PC-9 (cell line): ENCODE data around the gene FPGS. TPM values are rescaled to one million over a fixed set of nuclear protein-coding genes. Genes with fewer than 3 reads are reported as not detected.

Source experiments
- BruUV-seq: library from RNA; stranded (reverse); fragments of 400-500 nt; replicated peaks from 2 replicates; lab custom pipeline; 2021; lab: Mats Ljungman, UMichigan
- CTCF ChIA-PET: fragments of 300-600 bp; sonication (Branson Sonifier 250); formaldehyde crosslinking; loops from one replicate; lab custom pipeline; 2022; ENCODE audit warnings: antibody characterized with exemption; lab: Charles Lee
- POLR2A ChIA-PET: fragments of 300-600 bp; sonication (Branson Sonifier 250); formaldehyde crosslinking; loops from one replicate; lab custom pipeline; 2022; ENCODE audit warnings: antibody characterized with exemption; ENCODE audit not compliant: unreplicated experiment; lab: Charles Lee
- DNase-seq, 2 experiments: peaks; one replicate each; pipeline versions ENCODE4 v3.0.0 to v3.0.0-alpha.2; 2015 to 2022; ENCODE audit warnings: mixed read lengths in 1 of 2
- H2AFZ ChIP-seq: fragments of 200-600 bp; sonication (generic); 2 replicates; pipeline ENCODE4 v1.8.1; 2017; ENCODE audit warnings: antibody characterized with exemption
- H3F3A ChIP-seq: fragments of 200-600 bp; sonication (generic); 2 replicates; pipeline ENCODE4 v1.8.1; 2017; ENCODE audit warnings: antibody characterized with exemption, mild to moderate bottlenecking, low read depth; ENCODE audit not compliant: insufficient read depth
- H3K27ac ChIP-seq: fragments of 200-600 bp; sonication (generic); 2 replicates; pipeline ENCODE4 v1.6.1; 2016; ENCODE audit warnings: mixed run types
- H3K27me3 ChIP-seq: fragments of 200-600 bp; sonication (generic); 2 replicates; pipeline ENCODE4 v1.6.1; 2016; ENCODE audit warnings: low read depth, mixed run types; ENCODE audit not compliant: insufficient read depth
- H3K36me3 ChIP-seq: fragments of 200-600 bp; sonication (generic); 2 replicates; pipeline ENCODE4 v1.6.1; 2016; ENCODE audit warnings: low read depth, mixed run types
- H3K4me1 ChIP-seq: fragments of 200-600 bp; sonication (generic); replicated peaks from 2 replicates; pipeline ENCODE4 v1.6.1; 2016; ENCODE audit warnings: mixed run types; ENCODE audit not compliant: insufficient read depth
- H3K4me2 ChIP-seq: fragments of 200-600 bp; sonication (generic); 2 replicates; pipeline ENCODE4 v1.6.1; 2017; ENCODE audit warnings: mixed run types
- H3K4me3 ChIP-seq: fragments of 200-600 bp; sonication (generic); 2 replicates; pipeline ENCODE4 v1.6.1; 2016; ENCODE audit warnings: mixed run types
- H3K79me2 ChIP-seq: fragments of 200-600 bp; sonication (generic); 2 replicates; pipeline ENCODE4 v1.6.1; 2017; ENCODE audit warnings: low read depth, mixed run types
- H3K9me2 ChIP-seq: fragments of 200-600 bp; sonication (generic); 2 replicates; pipeline ENCODE4 v1.8.1; 2017; ENCODE audit warnings: mild to moderate bottlenecking; ENCODE audit not compliant: insufficient read depth
- H3K9me3 ChIP-seq: fragments of 200-600 bp; sonication (generic); 2 replicates; pipeline ENCODE4 v1.8.1; 2016; ENCODE audit warnings: low read depth; ENCODE audit not compliant: insufficient read depth
- H4K20me1 ChIP-seq: fragments of 200-600 bp; sonication (generic); 2 replicates; pipeline ENCODE4 v1.8.1; 2017; ENCODE audit not compliant: insufficient read depth
- EZH2 ChIP-seq: fragments of 200-600 bp; sonication (generic); IDR thresholded peaks from 2 replicates; pipeline ENCODE4 v1.8.0; 2017; ENCODE audit warnings: antibody characterized with exemption, low read depth
- intact Hi-C: fragments of 100-400 bp; cut with micrococcal nuclease; formaldehyde crosslinking; loops from one replicate; pipeline ENCODE4 v1.10.0; 2022; ENCODE audit not compliant: unreplicated experiment
- total RNA-seq: library from RNA; stranded (reverse); gene quantifications from 2 replicates; pipeline ENCODE4 v1.2.3, GENCODE V29; 2021
- TF ChIP-seq, protein P1 (sequence below): fragments of 200-600 bp; sonication (generic); conservative IDR thresholded peaks from 2 replicates; pipeline ENCODE4 v1.6.1; 2017; ENCODE audit warnings: mixed run types, antibody characterized with exemption, mild to moderate bottlenecking, moderate library complexity

The FPGS gene
- total RNA-seq, 1 experiment from 2014 or later, result 152 TPM

DNA sequence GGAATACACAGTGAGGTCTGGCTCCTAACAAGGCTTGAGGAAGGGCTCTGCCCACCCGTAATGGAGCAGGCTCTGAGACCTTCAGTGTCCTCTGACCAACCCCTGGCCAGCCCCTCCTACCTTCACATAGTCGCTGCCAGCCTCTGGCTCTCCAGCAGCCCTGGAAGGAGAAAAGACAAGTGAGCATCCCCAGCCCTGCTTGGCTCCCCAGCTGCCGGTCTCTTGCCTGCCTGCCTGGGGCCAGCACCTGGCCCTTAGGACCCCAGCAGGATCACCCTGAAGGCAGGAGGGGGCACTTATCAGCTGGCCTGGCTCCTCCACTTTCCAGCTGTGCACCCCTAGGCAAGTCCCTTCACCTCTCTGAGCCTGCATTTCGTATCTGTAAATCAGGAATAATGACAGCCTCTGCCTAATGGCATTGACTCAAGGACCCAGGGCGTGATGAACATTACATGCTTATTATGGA, 41.2 kb upstream of the FPGS start:
- no TSS peak for BruUV-seq
- ChIA-PET CTCF (interaction anchor here (0.6 kb wide), 1 partner anchor 10 kb away, joined by 3 read pairs; no protein-coding TSS in a partner anchor), POLR2A (no interaction called here)
- no peak for DNase-seq
- no peaks in the 10 kb centered on the region for H3K9me3 ChIP-seq
- H3K27me3 ChIP-seq, result peaks cover 40% of the 10 kb centered on the region
- intact Hi-C loops, result no loop called here
- no peaks in the 10 kb centered on the region for H3K36me3 ChIP-seq
- H3K4me3 ChIP-seq, result no peak overlapping the region
- no peak overlapping the region for H3K27ac ChIP-seq
- no peaks in the 10 kb centered on the region for H4K20me1 ChIP-seq
- no peaks in the 10 kb centered on the region for H3K4me1 ChIP-seq
- H3K79me2 ChIP-seq, result no peaks in the 10 kb centered on the region
- H3K4me2 ChIP-seq, result no peak overlapping the region
- H3F3A ChIP-seq, result no peaks in the 10 kb centered on the region
- H3K9me2 ChIP-seq, result no peaks in the 10 kb centered on the region
- TF ChIP-seq, protein P1, sequence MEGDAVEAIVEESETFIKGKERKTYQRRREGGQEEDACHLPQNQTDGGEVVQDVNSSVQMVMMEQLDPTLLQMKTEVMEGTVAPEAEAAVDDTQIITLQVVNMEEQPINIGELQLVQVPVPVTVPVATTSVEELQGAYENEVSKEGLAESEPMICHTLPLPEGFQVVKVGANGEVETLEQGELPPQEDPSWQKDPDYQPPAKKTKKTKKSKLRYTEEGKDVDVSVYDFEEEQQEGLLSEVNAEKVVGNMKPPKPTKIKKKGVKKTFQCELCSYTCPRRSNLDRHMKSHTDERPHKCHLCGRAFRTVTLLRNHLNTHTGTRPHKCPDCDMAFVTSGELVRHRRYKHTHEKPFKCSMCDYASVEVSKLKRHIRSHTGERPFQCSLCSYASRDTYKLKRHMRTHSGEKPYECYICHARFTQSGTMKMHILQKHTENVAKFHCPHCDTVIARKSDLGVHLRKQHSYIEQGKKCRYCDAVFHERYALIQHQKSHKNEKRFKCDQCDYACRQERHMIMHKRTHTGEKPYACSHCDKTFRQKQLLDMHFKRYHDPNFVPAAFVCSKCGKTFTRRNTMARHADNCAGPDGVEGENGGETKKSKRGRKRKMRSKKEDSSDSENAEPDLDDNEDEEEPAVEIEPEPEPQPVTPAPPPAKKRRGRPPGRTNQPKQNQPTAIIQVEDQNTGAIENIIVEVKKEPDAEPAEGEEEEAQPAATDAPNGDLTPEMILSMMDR, result no peak
- TF ChIP-seq EZH2, result no peak
- no peak overlapping the region for H2AFZ ChIP-seq

DNA sequence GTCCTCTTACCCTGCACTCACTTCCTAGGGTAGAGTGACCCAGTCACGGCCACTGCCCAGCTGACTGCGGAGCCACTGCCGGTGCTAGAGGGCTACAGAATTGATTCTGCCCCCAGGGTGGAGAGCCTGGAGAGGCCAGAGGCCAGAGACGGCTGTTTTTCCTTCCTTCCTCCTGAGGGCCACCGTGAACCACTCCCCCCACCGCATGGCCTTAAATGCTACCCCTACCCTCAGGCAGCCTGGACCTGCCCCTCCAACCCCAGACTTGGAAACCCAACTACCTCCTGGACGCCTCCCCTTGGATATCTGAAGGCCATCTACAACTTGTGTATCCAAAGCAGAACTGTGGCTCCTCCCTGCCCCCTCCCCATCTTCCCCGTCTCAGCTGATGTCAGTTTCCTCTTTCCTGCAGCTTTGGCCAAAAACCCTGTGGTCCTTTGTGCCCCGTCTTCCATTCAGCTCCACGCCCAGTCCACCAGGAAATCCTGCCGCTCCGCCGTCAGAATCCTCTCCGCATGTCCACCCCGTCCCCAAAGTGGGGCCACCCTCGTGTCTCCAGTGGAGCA, 40.5 kb upstream of the FPGS start:
- Histone ChIP-seq H2AFZ (no peak overlapping the region), H3K4me2 (no peak overlapping the region), H4K20me1 (no peaks in the 10 kb centered on the region), H3K27ac (no peak overlapping the region), H3F3A (no peaks in the 10 kb centered on the region), H3K79me2 (no peaks in the 10 kb centered on the region), H3K4me3 (no peak overlapping the region), H3K4me1 (no peaks in the 10 kb centered on the region), H3K9me2 (no peaks in the 10 kb centered on the region), H3K9me3 (no peaks in the 10 kb centered on the region), H3K27me3 (peaks cover 40% of the 10 kb centered on the region), H3K36me3 (no peaks in the 10 kb centered on the region)
- DNase-seq, result no peak
- CTCF ChIA-PET, result no interaction called here
- intact Hi-C loops, result no loop called here
- POLR2A ChIA-PET, result interaction anchor here (0.7 kb wide), 1 partner anchor 9 kb away, joined by 3 read pairs; no protein-coding TSS in a partner anchor
- no TSS peak for BruUV-seq
- TF ChIP-seq, protein P1, result no peak
- TF ChIP-seq EZH2, result no peak

GRCh38 chr9:127763918-127764384, 38.7 kb upstream of the FPGS start:
- ChIA-PET CTCF (no interaction called here), POLR2A (no interaction called here)
- H3K4me2 ChIP-seq, result no peak overlapping the region
- no peaks in the 10 kb centered on the region for H3F3A ChIP-seq
- no peaks in the 10 kb centered on the region for H3K79me2 ChIP-seq
- H3K4me1 ChIP-seq, result no peaks in the 10 kb centered on the region
- H3K27ac ChIP-seq, result no peak overlapping the region
- peak in 1 of 2 experiments; percentile 45 for DNase-seq
- no peak overlapping the region for H3K4me3 ChIP-seq
- no TSS peak for BruUV-seq
- intact Hi-C loops, result no loop called here
- H3K27me3 ChIP-seq, result peaks cover 40% of the 10 kb centered on the region
- H2AFZ ChIP-seq, result no peak overlapping the region
- H3K9me3 ChIP-seq, result no peaks in the 10 kb centered on the region
- no peaks in the 10 kb centered on the region for H3K36me3 ChIP-seq
- no peaks in the 10 kb centered on the region for H3K9me2 ChIP-seq
- TF ChIP-seq, protein P1, result peak; percentile 53
- TF ChIP-seq EZH2, result no peak
- no peaks in the 10 kb centered on the region for H4K20me1 ChIP-seq
